PC-9 (cell line): ENCODE results near the gene CCER1. TPM values are rescaled to one million over a fixed set of nuclear protein-coding genes. Genes with fewer than 3 reads are reported as not detected.
A peak's percentile ranks its signal among the peaks of the same experiment; 100 is the strongest.

Source experiments
- BruUV-seq: library from RNA; stranded (reverse); fragments of 400-500 nt; replicated peaks from 2 replicates; lab custom pipeline; 2021; lab: Mats Ljungman, UMichigan
- CTCF ChIA-PET: fragments of 300-600 bp; sonication (Branson Sonifier 250); formaldehyde crosslinking; loops from one replicate; lab custom pipeline; 2022; ENCODE audit warnings: antibody characterized with exemption; lab: Charles Lee
- POLR2A ChIA-PET: fragments of 300-600 bp; sonication (Branson Sonifier 250); formaldehyde crosslinking; loops from one replicate; lab custom pipeline; 2022; ENCODE audit warnings: antibody characterized with exemption; ENCODE audit not compliant: unreplicated experiment; lab: Charles Lee
- DNase-seq, 2 experiments: peaks; one replicate each; pipeline versions ENCODE4 v3.0.0 to v3.0.0-alpha.2; 2015 to 2022; ENCODE audit warnings: mixed read lengths in 1 of 2
- H2AFZ ChIP-seq: fragments of 200-600 bp; sonication (generic); 2 replicates; pipeline ENCODE4 v1.8.1; 2017; ENCODE audit warnings: antibody characterized with exemption
- H3F3A ChIP-seq: fragments of 200-600 bp; sonication (generic); 2 replicates; pipeline ENCODE4 v1.8.1; 2017; ENCODE audit warnings: antibody characterized with exemption, mild to moderate bottlenecking, low read depth; ENCODE audit not compliant: insufficient read depth
- H3K27ac ChIP-seq: fragments of 200-600 bp; sonication (generic); 2 replicates; pipeline ENCODE4 v1.6.1; 2016; ENCODE audit warnings: mixed run types
- H3K27me3 ChIP-seq: fragments of 200-600 bp; sonication (generic); 2 replicates; pipeline ENCODE4 v1.6.1; 2016; ENCODE audit warnings: low read depth, mixed run types; ENCODE audit not compliant: insufficient read depth
- H3K36me3 ChIP-seq: fragments of 200-600 bp; sonication (generic); 2 replicates; pipeline ENCODE4 v1.6.1; 2016; ENCODE audit warnings: low read depth, mixed run types
- H3K4me1 ChIP-seq: fragments of 200-600 bp; sonication (generic); replicated peaks from 2 replicates; pipeline ENCODE4 v1.6.1; 2016; ENCODE audit warnings: mixed run types; ENCODE audit not compliant: insufficient read depth
- H3K4me2 ChIP-seq: fragments of 200-600 bp; sonication (generic); 2 replicates; pipeline ENCODE4 v1.6.1; 2017; ENCODE audit warnings: mixed run types
- H3K4me3 ChIP-seq: fragments of 200-600 bp; sonication (generic); 2 replicates; pipeline ENCODE4 v1.6.1; 2016; ENCODE audit warnings: mixed run types
- H3K79me2 ChIP-seq: fragments of 200-600 bp; sonication (generic); 2 replicates; pipeline ENCODE4 v1.6.1; 2017; ENCODE audit warnings: low read depth, mixed run types
- H3K9me2 ChIP-seq: fragments of 200-600 bp; sonication (generic); 2 replicates; pipeline ENCODE4 v1.8.1; 2017; ENCODE audit warnings: mild to moderate bottlenecking; ENCODE audit not compliant: insufficient read depth
- H3K9me3 ChIP-seq: fragments of 200-600 bp; sonication (generic); 2 replicates; pipeline ENCODE4 v1.8.1; 2016; ENCODE audit warnings: low read depth; ENCODE audit not compliant: insufficient read depth
- H4K20me1 ChIP-seq: fragments of 200-600 bp; sonication (generic); 2 replicates; pipeline ENCODE4 v1.8.1; 2017; ENCODE audit not compliant: insufficient read depth
- EZH2 ChIP-seq: fragments of 200-600 bp; sonication (generic); IDR thresholded peaks from 2 replicates; pipeline ENCODE4 v1.8.0; 2017; ENCODE audit warnings: antibody characterized with exemption, low read depth
- intact Hi-C: fragments of 100-400 bp; cut with micrococcal nuclease; formaldehyde crosslinking; loops from one replicate; pipeline ENCODE4 v1.10.0; 2022; ENCODE audit not compliant: unreplicated experiment
- total RNA-seq: library from RNA; stranded (reverse); gene quantifications from 2 replicates; pipeline ENCODE4 v1.2.3, GENCODE V29; 2021
- TF ChIP-seq, protein P1 (sequence below): fragments of 200-600 bp; sonication (generic); conservative IDR thresholded peaks from 2 replicates; pipeline ENCODE4 v1.6.1; 2017; ENCODE audit warnings: mixed run types, antibody characterized with exemption, mild to moderate bottlenecking, moderate library complexity

The CCER1 gene
- total RNA-seq, 1 experiment from 2014 or later = not detected

DNA sequence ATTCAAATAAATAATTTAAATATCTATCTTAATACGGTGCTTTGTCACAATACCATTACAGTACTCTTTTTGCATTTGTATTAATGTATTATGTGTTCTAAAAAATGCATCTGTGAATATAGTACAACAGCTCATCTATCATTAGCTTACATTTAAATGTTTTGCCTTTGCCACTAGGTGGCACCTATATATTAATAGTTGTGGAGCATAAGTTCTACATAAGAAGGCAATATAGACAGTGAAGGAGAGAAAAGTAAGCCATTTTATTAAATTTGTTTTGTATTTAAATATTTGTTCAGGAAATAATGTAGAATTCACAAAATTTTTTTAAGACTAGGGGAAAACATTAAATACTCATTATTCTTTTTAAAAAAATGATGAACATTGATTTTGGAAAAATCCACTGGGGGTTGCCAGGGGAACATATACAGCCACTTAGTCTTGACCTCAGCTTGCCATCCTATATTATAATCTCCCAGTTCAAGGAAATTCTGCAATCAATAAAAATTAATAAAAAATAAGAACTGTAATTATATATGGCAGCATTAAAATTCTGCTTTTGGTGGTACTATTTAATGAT lies 9.8 kb downstream of the CCER1 start:
- peak in 1 of 2 experiments; percentile 44 for DNase-seq
- BruUV-seq = no TSS peak
- no peaks in the 10 kb centered on the region for H4K20me1 ChIP-seq
- H3K4me3 ChIP-seq = no peak overlapping the region
- H3K27me3 ChIP-seq = no peaks in the 10 kb centered on the region
- ChIA-PET CTCF (interaction anchor here (0.6 to 0.7 kb wide), 4 partner anchors 14 to 1224 kb away, joined by 3 to 10 read pairs (median 4); no protein-coding TSS in a partner anchor), POLR2A (interaction anchor here (0.6 to 0.7 kb wide), 4 partner anchors 14 to 1720 kb away, joined by 3 to 11 read pairs (median 7); no protein-coding TSS in a partner anchor)
- 0 out of 2 replicates have a peak, but pooled peaks cover 4% of the 10 kb centered on the region for H3K9me2 ChIP-seq
- no peaks in the 10 kb centered on the region for H3K4me1 ChIP-seq
- H2AFZ ChIP-seq = no peak overlapping the region
- TF ChIP-seq, protein P1, sequence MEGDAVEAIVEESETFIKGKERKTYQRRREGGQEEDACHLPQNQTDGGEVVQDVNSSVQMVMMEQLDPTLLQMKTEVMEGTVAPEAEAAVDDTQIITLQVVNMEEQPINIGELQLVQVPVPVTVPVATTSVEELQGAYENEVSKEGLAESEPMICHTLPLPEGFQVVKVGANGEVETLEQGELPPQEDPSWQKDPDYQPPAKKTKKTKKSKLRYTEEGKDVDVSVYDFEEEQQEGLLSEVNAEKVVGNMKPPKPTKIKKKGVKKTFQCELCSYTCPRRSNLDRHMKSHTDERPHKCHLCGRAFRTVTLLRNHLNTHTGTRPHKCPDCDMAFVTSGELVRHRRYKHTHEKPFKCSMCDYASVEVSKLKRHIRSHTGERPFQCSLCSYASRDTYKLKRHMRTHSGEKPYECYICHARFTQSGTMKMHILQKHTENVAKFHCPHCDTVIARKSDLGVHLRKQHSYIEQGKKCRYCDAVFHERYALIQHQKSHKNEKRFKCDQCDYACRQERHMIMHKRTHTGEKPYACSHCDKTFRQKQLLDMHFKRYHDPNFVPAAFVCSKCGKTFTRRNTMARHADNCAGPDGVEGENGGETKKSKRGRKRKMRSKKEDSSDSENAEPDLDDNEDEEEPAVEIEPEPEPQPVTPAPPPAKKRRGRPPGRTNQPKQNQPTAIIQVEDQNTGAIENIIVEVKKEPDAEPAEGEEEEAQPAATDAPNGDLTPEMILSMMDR = peak; percentile 79
- no peak for TF ChIP-seq EZH2
- H3K4me2 ChIP-seq = no peak overlapping the region
- no peaks in the 10 kb centered on the region for H3K36me3 ChIP-seq
- no peak overlapping the region for H3K27ac ChIP-seq
- no peaks in the 10 kb centered on the region for H3K9me3 ChIP-seq
- H3K79me2 ChIP-seq = no peaks in the 10 kb centered on the region
- intact Hi-C loops = loop anchor here (10.0 kb wide), 1 partner anchor 1000 kb away; no protein-coding TSS in a partner anchor
- no peaks in the 10 kb centered on the region for H3F3A ChIP-seq

DNA sequence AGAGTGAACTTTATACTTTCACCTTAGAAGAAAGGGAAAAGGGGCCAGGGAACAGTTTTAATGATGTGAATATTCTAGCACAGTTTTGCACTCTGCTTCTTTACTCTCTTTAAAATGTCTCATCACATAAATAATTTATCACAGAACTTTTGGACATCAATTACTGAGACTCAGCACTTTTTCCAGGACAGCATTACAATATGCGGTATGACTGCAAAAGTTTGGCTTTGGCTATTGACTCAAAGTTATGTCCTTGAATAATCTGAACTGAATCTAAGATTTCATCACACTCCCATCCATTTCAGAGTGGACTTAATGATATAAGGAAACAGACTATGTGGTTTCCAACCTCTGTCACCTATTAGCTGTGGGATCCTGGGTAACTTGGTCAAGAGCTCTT lies 11.7 kb downstream of the CCER1 start:
- Histone ChIP-seq H3K4me3 (no peak overlapping the region), H3K79me2 (no peaks in the 10 kb centered on the region), H3K9me2 (no peaks in the 10 kb centered on the region), H3K4me2 (no peak overlapping the region), H3F3A (no peaks in the 10 kb centered on the region), H3K36me3 (no peaks in the 10 kb centered on the region), H2AFZ (no peak overlapping the region), H3K27me3 (no peaks in the 10 kb centered on the region), H4K20me1 (no peaks in the 10 kb centered on the region), H3K9me3 (no peaks in the 10 kb centered on the region), H3K27ac (no peak overlapping the region), H3K4me1 (peaks cover 11% of the 10 kb centered on the region)
- BruUV-seq = no TSS peak
- no peak for DNase-seq
- TF ChIP-seq EZH2 = no peak
- TF ChIP-seq, protein P1 = no peak
- POLR2A ChIA-PET = interaction anchor here (0.6 kb wide), 1 partner anchor 1792 kb away, joined by 3 read pairs; no protein-coding TSS in a partner anchor
- CTCF ChIA-PET = no interaction called here
- intact Hi-C loops = loop anchor here (10.0 kb wide), 1 partner anchor 998 kb away; no protein-coding TSS in a partner anchor

DNA sequence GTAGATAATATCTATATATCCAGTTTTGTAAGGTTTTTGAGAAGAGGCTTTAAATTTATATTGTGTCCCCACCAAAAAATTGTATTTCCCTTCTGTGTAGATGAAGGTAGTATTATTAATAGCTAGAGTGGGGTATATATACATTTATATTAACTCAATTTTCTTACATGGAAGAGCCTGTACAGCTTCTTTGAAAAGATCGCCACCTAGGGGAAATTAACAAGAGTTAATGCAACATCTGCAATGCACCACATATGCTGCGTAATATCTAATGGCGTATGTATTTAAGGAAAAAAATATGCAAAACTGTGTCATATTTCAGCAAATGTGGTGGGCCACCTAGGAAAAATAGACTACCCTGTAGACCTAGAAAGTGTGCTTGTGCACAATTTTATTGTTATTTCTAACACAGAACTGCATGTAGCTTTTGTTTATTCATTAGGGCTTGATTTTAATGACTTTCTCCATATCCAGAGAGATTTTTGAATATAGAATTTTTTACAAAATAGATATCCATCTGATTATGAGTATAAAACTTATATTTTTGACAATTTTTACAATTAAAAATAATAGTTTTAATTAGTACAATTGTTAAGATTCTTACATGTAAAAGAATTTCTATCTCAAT lies 14.0 kb downstream of the CCER1 start:
- H3F3A ChIP-seq = no peaks in the 10 kb centered on the region
- no peak overlapping the region for H3K4me2 ChIP-seq
- peaks cover 16% of the 10 kb centered on the region for H3K4me1 ChIP-seq
- no peak for TF ChIP-seq EZH2
- TF ChIP-seq, protein P1 = peak; percentile 83
- no TSS peak for BruUV-seq
- ChIA-PET POLR2A (interaction anchor here (0.7 kb wide), 1 partner anchor 1184 kb away, joined by 4 read pairs; no protein-coding TSS in a partner anchor), CTCF (interaction anchor here (0.7 to 0.8 kb wide), 2 partner anchors 931 to 1238 kb away, joined by 3 read pairs; no protein-coding TSS in a partner anchor)
- H3K4me3 ChIP-seq = no peak overlapping the region
- H3K9me2 ChIP-seq = no peaks in the 10 kb centered on the region
- 0 out of 2 replicates have a peak, but pooled peaks cover 5% of the 10 kb centered on the region for H3K9me3 ChIP-seq
- H3K27ac ChIP-seq = no peak overlapping the region
- no peaks in the 10 kb centered on the region for H3K27me3 ChIP-seq
- intact Hi-C loops = loop anchor here (2.0 to 10.0 kb wide), 2 partner anchors 996 to 1398 kb away; no protein-coding TSS in a partner anchor
- H2AFZ ChIP-seq = no peak overlapping the region
- DNase-seq = peak in 1 of 2 experiments; percentile 48
- H4K20me1 ChIP-seq = no peaks in the 10 kb centered on the region
- H3K79me2 ChIP-seq = no peaks in the 10 kb centered on the region
- H3K36me3 ChIP-seq = no peaks in the 10 kb centered on the region
